Hindlimb muscle (tissue), 1 donor: Measurements from ENCODE around the gene DOCK4. TPM values are rescaled to one million over a fixed set of nuclear protein-coding genes. Genes with fewer than 3 reads are reported as not detected.

Experiments
- DNase-seq: peaks from one replicate; pipeline ENCODE4 v3.0.0-alpha.2; 2013
- polyA plus RNA-seq: library from polyadenylated mRNA; unstranded; fragments of 120-200 nt; gene quantifications from one replicate; pipeline ENCODE4 v1.2.1, GENCODE V29; 2013; ENCODE audit not compliant: insufficient read length

Gene DOCK4
- polyA plus RNA-seq, 1 donor, result 10.6 TPM

- peak; percentile 26 for DNase-seq
Measured at GRCh38 chr7:111752022-111752582, 454.1 kb downstream of the DOCK4 start.

GRCh38 chr7:111750878-111751277 lies 455.3 kb downstream of the DOCK4 start:
- no peak for DNase-seq

- DNase-seq, result no peak
Measured at GRCh38 chr7:111750228-111750627, 456.0 kb downstream of the DOCK4 start.

- DNase-seq, result no peak
Measured at GRCh38 chr7:111749625-111750024, 456.6 kb downstream of the DOCK4 start.

GRCh38 chr7:111747718-111748117 lies 458.5 kb downstream of the DOCK4 start:
- DNase-seq, result no peak

GRCh38 chr7:111746950-111747349 lies 459.2 kb downstream of the DOCK4 start:
- no peak for DNase-seq

GRCh38 chr7:111744501-111745155 lies 461.6 kb downstream of the DOCK4 start:
- no peak for DNase-seq

- DNase-seq, result no peak
Measured at GRCh38 chr7:111743244-111743847, 462.9 kb downstream of the DOCK4 start.

- DNase-seq, result peak; percentile 60
Measured at GRCh38 chr7:111741811-111742240, 464.4 kb downstream of the DOCK4 start.

GRCh38 chr7:111740942-111741341 lies 465.3 kb downstream of the DOCK4 start:
- DNase-seq, result no peak

- DNase-seq, result no peak
Measured at GRCh38 chr7:111736552-111736874, 469.7 kb downstream of the DOCK4 start.

- peak; percentile 64 for DNase-seq
Measured at GRCh38 chr7:111735661-111736551, 470.3 kb downstream of the DOCK4 start.

GRCh38 chr7:111734954-111735660 lies 471.1 kb downstream of the DOCK4 start:
- DNase-seq, result peak; percentile 28

GRCh38 chr7:111732923-111733322 lies 473.3 kb downstream of the DOCK4 start:
- DNase-seq, result no peak

- no peak for DNase-seq
Measured at GRCh38 chr7:111730476-111731300, 475.5 kb downstream of the DOCK4 start.

GRCh38 chr7:111730057-111730456 lies 476.1 kb downstream of the DOCK4 start:
- DNase-seq, result no peak

GRCh38 chr7:111729483-111729882 lies 476.7 kb downstream of the DOCK4 start:
- DNase-seq, result no peak

GRCh38 chr7:111728635-111728995 lies 477.6 kb downstream of the DOCK4 start:
- no peak for DNase-seq

GRCh38 chr7:111727905-111728634 lies 478.1 kb downstream of the DOCK4 start:
- no peak for DNase-seq

GRCh38 chr7:111718886-111719285 lies 487.3 kb downstream of the DOCK4 start:
- no peak for DNase-seq
